NCI-H2196 (cell line): ENCODE measurements around the gene CNST.
"Not testable (repeated sequence)": the region's sequence is repeated elsewhere in the genome, so short reads cannot be mapped to it uniquely, and the experiment has no call there.

Source experiments
- DNase-seq: peaks from one replicate; lab custom pipeline; 2025; ENCODE audit not compliant: unreplicated experiment; lab: John Stamatoyannopoulos, UW

The CNST gene

GRCh38 chr1:246554201-246554600, 12.1 kb upstream of the CNST start:
- no peak for DNase-seq

GRCh38 chr1:246558041-246558440, 8.2 kb upstream of the CNST start:
- DNase-seq = no peak

- DNase-seq = no peak
Measured at GRCh38 chr1:246559310-246559709, 6.9 kb upstream of the CNST start.

GRCh38 chr1:246560833-246561232, 5.4 kb upstream of the CNST start:
- not testable (repeated sequence) for DNase-seq

- no peak for DNase-seq
Measured at GRCh38 chr1:246564839-246565750, 1.2 kb upstream of the CNST start.

- DNase-seq = no peak
Measured at GRCh38 chr1:246565751-246566127, 517 bp upstream of the CNST start.

GRCh38 chr1:246566813-246567645, 773 bp downstream of the CNST start:
- DNase-seq = no peak

GRCh38 chr1:246567646-246568235, 1.5 kb downstream of the CNST start:
- no peak for DNase-seq

- no peak for DNase-seq
Measured at GRCh38 chr1:246569248-246570238, 3.3 kb downstream of the CNST start.

GRCh38 chr1:246571309-246571708, 5.1 kb downstream of the CNST start:
- not testable (repeated sequence) for DNase-seq

GRCh38 chr1:246571953-246572352, 5.7 kb downstream of the CNST start:
- DNase-seq = no peak

- no peak for DNase-seq
Measured at GRCh38 chr1:246572785-246573184, 6.5 kb downstream of the CNST start.

GRCh38 chr1:246573491-246573890, 7.2 kb downstream of the CNST start:
- no peak for DNase-seq

GRCh38 chr1:246576709-246577032, 10.4 kb downstream of the CNST start:
- no peak for DNase-seq

- no peak for DNase-seq
Measured at GRCh38 chr1:246577082-246577719, 10.9 kb downstream of the CNST start.

- DNase-seq = no peak
Measured at GRCh38 chr1:246577720-246578106, 11.5 kb downstream of the CNST start.

- no peak for DNase-seq
Measured at GRCh38 chr1:246579818-246580217, 13.6 kb downstream of the CNST start.

GRCh38 chr1:246580497-246581370, 14.5 kb downstream of the CNST start:
- DNase-seq = no peak
